ENCODE results near the gene BATF. TPM values are rescaled to one million over a fixed set of nuclear protein-coding genes. Genes with fewer than 3 reads are reported as not detected.

The BATF gene
- total RNA-seq, 1 donor from 2014 or later, result not detected

GRCh38 chr14:75562089-75562488, 39.8 kb downstream of the BATF start:
- Mint-ChIP-seq H3K4me3 (ENCODE audit: unreplicated experiment) (no peak overlapping the region), H3K27me3 (ENCODE audit: low read depth) (peaks cover 44% of the 10 kb centered on the region), H3K36me3 (ENCODE audit: low read depth) (peaks cover 2% of the 10 kb centered on the region), H3K4me1 (ENCODE audit: low read depth) (no peaks in the 10 kb centered on the region), H3K27ac (ENCODE audit: unreplicated experiment) (no peak overlapping the region), H3K9me3 (ENCODE audit: low read depth) (no peaks in the 10 kb centered on the region)
- no peak for DNase-seq (ENCODE audit: low spot score)
- TF ChIP-seq CTCF (IDR thresholded peaks at IDR 0.05), result no peak

- H3K27me3 Mint-ChIP-seq (ENCODE audit: low read depth), result peaks cover 45% of the 10 kb centered on the region
- no peak overlapping the region for H3K4me3 Mint-ChIP-seq (ENCODE audit: unreplicated experiment)
- H3K4me1 Mint-ChIP-seq (ENCODE audit: low read depth), result no peaks in the 10 kb centered on the region
- DNase-seq (ENCODE audit: low spot score), result no peak
- no peaks in the 10 kb centered on the region for H3K9me3 Mint-ChIP-seq (ENCODE audit: low read depth)
- TF ChIP-seq CTCF (IDR thresholded peaks at IDR 0.05), result no peak
- H3K36me3 Mint-ChIP-seq (ENCODE audit: low read depth), result peaks cover 2% of the 10 kb centered on the region
- H3K27ac Mint-ChIP-seq (ENCODE audit: unreplicated experiment), result no peak overlapping the region
Measured at GRCh38 chr14:75562489-75562888, 40.2 kb downstream of the BATF start.

- no peak for DNase-seq (ENCODE audit: low spot score)
- H3K9me3 Mint-ChIP-seq (ENCODE audit: low read depth), result no peaks in the 10 kb centered on the region
- TF ChIP-seq CTCF (IDR thresholded peaks at IDR 0.05), result no peak
- peaks cover 53% of the 10 kb centered on the region for H3K27me3 Mint-ChIP-seq (ENCODE audit: low read depth)
- H3K36me3 Mint-ChIP-seq (ENCODE audit: low read depth), result peaks cover 2% of the 10 kb centered on the region
- no peak overlapping the region for H3K27ac Mint-ChIP-seq (ENCODE audit: unreplicated experiment)
- H3K4me1 Mint-ChIP-seq (ENCODE audit: low read depth), result no peaks in the 10 kb centered on the region
- H3K4me3 Mint-ChIP-seq (ENCODE audit: unreplicated experiment), result no peak overlapping the region
Measured at GRCh38 chr14:75563931-75564330, 41.7 kb downstream of the BATF start.

- no peaks in the 10 kb centered on the region for H3K4me1 Mint-ChIP-seq (ENCODE audit: low read depth)
Measured at GRCh38 chr14:75565056-75565455, 42.8 kb downstream of the BATF start.

GRCh38 chr14:75566321-75566720, 44.1 kb downstream of the BATF start:
- no peak overlapping the region for H3K27ac Mint-ChIP-seq (ENCODE audit: unreplicated experiment)
- H3K9me3 Mint-ChIP-seq (ENCODE audit: low read depth), result no peaks in the 10 kb centered on the region
- DNase-seq (ENCODE audit: low spot score), result no peak
- H3K36me3 Mint-ChIP-seq (ENCODE audit: low read depth), result peaks cover 2% of the 10 kb centered on the region
- H3K4me3 Mint-ChIP-seq (ENCODE audit: unreplicated experiment), result no peak overlapping the region
- no peaks in the 10 kb centered on the region for H3K4me1 Mint-ChIP-seq (ENCODE audit: low read depth)
- no peak for TF ChIP-seq CTCF (IDR thresholded peaks at IDR 0.05)
- peaks cover 69% of the 10 kb centered on the region for H3K27me3 Mint-ChIP-seq (ENCODE audit: low read depth)

More at GRCh38 chr14:75565056-75565455, 42.8 kb downstream of the BATF start:
- Mint-ChIP-seq H3K27ac (ENCODE audit: unreplicated experiment) (no peak overlapping the region), H3K9me3 (ENCODE audit: low read depth) (no peaks in the 10 kb centered on the region), H3K4me3 (ENCODE audit: unreplicated experiment) (no peak overlapping the region), H3K36me3 (ENCODE audit: low read depth) (peaks cover 2% of the 10 kb centered on the region), H3K27me3 (ENCODE audit: low read depth) (peaks cover 63% of the 10 kb centered on the region)
- DNase-seq (ENCODE audit: low spot score), result no peak
- TF ChIP-seq CTCF (IDR thresholded peaks at IDR 0.05), result no peak

All from chondrocyte (in vitro differentiated cells).